Ishikawa (cell line): ENCODE measurements around the gene NEGR1.

Experiments
- CEBPB ChIP-seq: IDR thresholded peaks from 2 replicates; pipeline ENCODE4 v1.6.1; 2012
- CREB1 ChIP-seq: IDR thresholded peaks from 2 replicates; pipeline ENCODE4 v1.6.1; 2012; ENCODE audit warnings: low read depth
- EGR1 ChIP-seq: IDR thresholded peaks from 2 replicates; pipeline ENCODE4 v1.6.1; 2012
- EP300 ChIP-seq: IDR thresholded peaks from 2 replicates; pipeline ENCODE4 v1.6.1; 2012; ENCODE audit warnings: borderline replicate concordance
- FOXM1 ChIP-seq: IDR thresholded peaks from 2 replicates; pipeline ENCODE4 v1.6.1; 2012; ENCODE audit warnings: low read depth, borderline replicate concordance
- MAX ChIP-seq: IDR thresholded peaks from 2 replicates; pipeline ENCODE4 v1.6.1; 2012
- RAD21 ChIP-seq: IDR thresholded peaks from 2 replicates; pipeline ENCODE4 v1.6.1; 2012; ENCODE audit warnings: low read depth
- REST ChIP-seq: IDR thresholded peaks from 2 replicates; pipeline ENCODE4 v1.6.1; 2012; ENCODE audit warnings: low read depth, mild to moderate bottlenecking
- TAF1 ChIP-seq: IDR thresholded peaks from 2 replicates; pipeline ENCODE4 v1.6.1; 2012; ENCODE audit warnings: low read depth, mild to moderate bottlenecking
- TCF12 ChIP-seq: IDR thresholded peaks from 2 replicates; pipeline ENCODE4 v1.6.1; 2012; ENCODE audit warnings: low read depth
- TEAD4 ChIP-seq: IDR thresholded peaks from 2 replicates; pipeline ENCODE4 v1.6.1; 2012
- YY1 ChIP-seq: IDR thresholded peaks from 2 replicates; pipeline ENCODE4 v1.6.1; 2012; ENCODE audit warnings: low read depth
- ZBTB7A ChIP-seq: IDR thresholded peaks from 2 replicates; pipeline ENCODE4 v1.6.1; 2012; ENCODE audit warnings: low read depth

GRCh38 chr1:72075425-72075824, 206.9 kb downstream of the NEGR1 start:
- TF ChIP-seq RAD21 (no peak), REST (no peak), MAX (no peak), CREB1 (no peak), TAF1 (no peak), FOXM1 (no peak), EP300 (no peak), TCF12 (no peak), YY1 (no peak), EGR1 (no peak), ZBTB7A (no peak), TEAD4 (no peak), CEBPB (no peak)
